SK-N-SH treated with all-trans-retinoic acid at 6 μM for 48 hours (cell line): ENCODE measurements around the gene PLA1A.
A peak's percentile ranks its signal among the peaks of the same experiment; 100 is the strongest.

Experiments
- ATAC-seq: fragments of 200-7000 bp; cut with Tn5 transposase; 3 replicates; pipeline ENCODE4 v1.9.1; 2020; ENCODE audit warnings: mild to moderate bottlenecking, moderate library complexity
- ARNTL ChIP-seq: fragments of 450-650 bp; formaldehyde crosslinking; IDR thresholded peaks from 2 replicates; pipeline ENCODE4 v1.5.0; 2020; ENCODE audit warnings: low read depth, mild to moderate bottlenecking, moderate library complexity, borderline replicate concordance
- BACH2 ChIP-seq: fragments of 250-450 bp; sonication (Bioruptor Pico); IDR thresholded peaks from 2 replicates; pipeline ENCODE4 v1.9.0; 2021; ENCODE audit warnings: mild to moderate bottlenecking, borderline replicate concordance
- CSDC2 ChIP-seq: fragments of 250-450 bp; sonication (Bioruptor Pico); IDR thresholded peaks from 2 replicates; pipeline ENCODE4 v1.5.0; 2020; ENCODE audit warnings: mild to moderate bottlenecking, moderate library complexity
- ISL1 ChIP-seq: fragments of 250-450 bp; sonication (Bioruptor Pico); IDR thresholded peaks from 2 replicates; pipeline ENCODE4 v2.1.2; 2022; ENCODE audit warnings: mild to moderate bottlenecking, moderate library complexity
- PPARA ChIP-seq: fragments of 250-450 bp; sonication (Bioruptor Pico); IDR thresholded peaks from 2 replicates; pipeline ENCODE4 v1.5.0; 2020; ENCODE audit warnings: mild to moderate bottlenecking, borderline replicate concordance
- SNAI2 ChIP-seq: fragments of 250-450 bp; sonication (Bioruptor Pico); IDR thresholded peaks from 2 replicates; pipeline ENCODE4 v1.5.0; 2020; ENCODE audit warnings: mild to moderate bottlenecking, moderate library complexity
- TCF4 ChIP-seq: fragments of 250-450 bp; sonication (Bioruptor Pico); IDR thresholded peaks from 2 replicates; pipeline ENCODE4 v1.8.0; 2021; ENCODE audit warnings: mild to moderate bottlenecking, moderate library complexity, borderline replicate concordance
- TOX ChIP-seq: fragments of 250-450 bp; sonication (Bioruptor Pico); IDR thresholded peaks from 2 replicates; pipeline ENCODE4 v1.8.0; 2021; ENCODE audit warnings: mild to moderate bottlenecking, moderate library complexity, borderline replicate concordance
- ZFP3 ChIP-seq: fragments of 250-450 bp; sonication (Bioruptor Pico); IDR thresholded peaks from 2 replicates; pipeline ENCODE4 v1.5.0; 2020; ENCODE audit warnings: mild to moderate bottlenecking, moderate library complexity
- ZNF565 ChIP-seq: fragments of 450-650 bp; formaldehyde crosslinking; conservative IDR thresholded peaks from 2 replicates; pipeline ENCODE4 v1.5.0; 2020; ENCODE audit warnings: low read depth, mild to moderate bottlenecking, moderate library complexity
- ZNF70 ChIP-seq: fragments of 450-650 bp; formaldehyde crosslinking; IDR thresholded peaks from 2 replicates; pipeline ENCODE4 v1.5.0; 2020; ENCODE audit warnings: mild to moderate bottlenecking, moderate library complexity
- ZNF8 ChIP-seq: fragments of 450-650 bp; formaldehyde crosslinking; IDR thresholded peaks from 2 replicates; pipeline ENCODE4 v1.5.0; 2020; ENCODE audit warnings: mild to moderate bottlenecking, moderate library complexity
- TF ChIP-seq, protein P1 (sequence below): fragments of 250-450 bp; sonication (Bioruptor Pico); IDR thresholded peaks from 2 replicates; pipeline ENCODE4 v1.8.0; 2020; ENCODE audit warnings: mild to moderate bottlenecking, moderate library complexity, borderline replicate concordance
- TF ChIP-seq, protein P2 (sequence below): fragments of 250-450 bp; sonication (Bioruptor Pico); IDR thresholded peaks from 2 replicates; pipeline ENCODE4 v1.5.1; 2020; ENCODE audit warnings: low read depth, mild to moderate bottlenecking, moderate library complexity
- TF ChIP-seq, protein P3 (sequence below): fragments of 250-450 bp; sonication (Bioruptor Pico); IDR thresholded peaks from 2 replicates; pipeline ENCODE4 v1.5.0; 2020; ENCODE audit warnings: mild to moderate bottlenecking, moderate library complexity
- TF ChIP-seq, protein P4 (sequence below): fragments of 250-450 bp; sonication (Bioruptor Pico); IDR thresholded peaks from 2 replicates; pipeline ENCODE4 v1.8.0; 2021; ENCODE audit warnings: low read depth, mild to moderate bottlenecking, moderate library complexity, borderline replicate concordance

Gene PLA1A

DNA sequence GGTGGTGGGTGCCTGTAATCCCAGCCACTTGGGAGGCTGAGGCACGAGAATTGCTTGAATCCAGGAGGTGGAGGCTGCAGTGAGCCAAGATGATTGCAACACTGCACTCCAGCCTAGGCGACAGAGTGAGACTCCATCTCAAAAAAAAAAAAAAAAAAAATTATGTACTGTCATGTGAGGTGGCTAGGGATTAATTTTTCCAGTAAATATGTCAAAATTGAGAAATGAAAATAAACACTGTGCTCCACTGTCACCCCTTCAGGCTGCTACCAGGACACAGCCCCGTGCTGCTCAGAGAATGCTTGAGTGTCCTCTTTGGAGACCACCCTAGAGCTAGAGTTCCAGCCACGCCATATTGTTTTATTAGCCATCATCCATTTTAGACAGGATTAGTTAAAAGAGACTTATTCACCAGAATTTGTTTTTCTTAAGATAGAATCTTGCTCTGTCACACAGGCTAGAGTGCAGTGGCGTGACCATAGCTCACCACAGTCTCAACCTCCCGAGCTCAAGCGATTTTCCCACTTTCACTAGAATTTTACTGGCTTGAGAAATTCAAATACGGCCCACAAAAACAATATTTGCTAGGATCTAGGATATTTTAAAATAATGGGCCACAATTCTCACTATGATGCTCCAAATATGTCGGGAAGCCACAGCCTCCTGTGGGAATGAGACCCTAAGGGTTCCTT, 38.9 kb upstream of the PLA1A start (continued):
- TF ChIP-seq, protein P1, sequence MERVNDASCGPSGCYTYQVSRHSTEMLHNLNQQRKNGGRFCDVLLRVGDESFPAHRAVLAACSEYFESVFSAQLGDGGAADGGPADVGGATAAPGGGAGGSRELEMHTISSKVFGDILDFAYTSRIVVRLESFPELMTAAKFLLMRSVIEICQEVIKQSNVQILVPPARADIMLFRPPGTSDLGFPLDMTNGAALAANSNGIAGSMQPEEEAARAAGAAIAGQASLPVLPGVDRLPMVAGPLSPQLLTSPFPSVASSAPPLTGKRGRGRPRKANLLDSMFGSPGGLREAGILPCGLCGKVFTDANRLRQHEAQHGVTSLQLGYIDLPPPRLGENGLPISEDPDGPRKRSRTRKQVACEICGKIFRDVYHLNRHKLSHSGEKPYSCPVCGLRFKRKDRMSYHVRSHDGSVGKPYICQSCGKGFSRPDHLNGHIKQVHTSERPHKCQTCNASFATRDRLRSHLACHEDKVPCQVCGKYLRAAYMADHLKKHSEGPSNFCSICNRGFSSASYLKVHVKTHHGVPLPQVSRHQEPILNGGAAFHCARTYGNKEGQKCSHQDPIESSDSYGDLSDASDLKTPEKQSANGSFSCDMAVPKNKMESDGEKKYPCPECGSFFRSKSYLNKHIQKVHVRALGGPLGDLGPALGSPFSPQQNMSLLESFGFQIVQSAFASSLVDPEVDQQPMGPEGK (CRISPR knock-in tag): no peak

DNA sequence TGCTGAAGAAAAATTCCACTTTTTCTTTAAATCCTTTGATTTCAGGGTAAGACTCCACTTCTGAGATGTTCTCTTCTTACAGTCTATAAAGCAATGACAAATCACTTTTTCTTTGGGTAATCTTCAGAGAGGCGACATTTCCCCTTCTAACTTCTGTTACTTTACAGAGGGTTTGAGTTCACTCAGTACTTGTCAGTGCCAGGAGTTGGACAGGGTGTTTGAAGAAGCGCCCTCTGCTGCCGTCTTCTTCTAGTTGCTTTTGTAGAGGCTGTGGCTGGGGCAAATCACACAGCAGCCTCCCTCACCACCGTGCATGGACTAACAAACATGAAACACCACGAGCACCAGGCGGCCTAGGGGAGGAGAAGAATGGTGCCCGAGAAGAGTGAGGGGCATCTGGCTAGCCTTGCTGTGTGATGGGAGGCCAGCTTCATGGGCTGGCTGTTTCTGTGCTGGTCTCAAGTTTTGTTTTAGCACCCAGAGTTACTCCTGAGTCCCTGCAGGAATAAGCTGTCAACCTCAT, 38.2 kb upstream of the PLA1A start, which contains the start of gene CD80:
Gene CD80, minus strand, starts transcription at position 174 of the 523 bp plus-strand sequence. CDS start 1,886 bp downstream, outside the sequence.
- ATAC-seq: peak; percentile 80
- TF ChIP-seq ARNTL (CRISPR knock-in tag) (no peak), ISL1 (CRISPR knock-in tag) (no peak), ZNF565 (CRISPR knock-in tag) (no peak), TOX (no peak), ZNF70 (CRISPR knock-in tag) (no peak)
- TF ChIP-seq, protein P2, sequence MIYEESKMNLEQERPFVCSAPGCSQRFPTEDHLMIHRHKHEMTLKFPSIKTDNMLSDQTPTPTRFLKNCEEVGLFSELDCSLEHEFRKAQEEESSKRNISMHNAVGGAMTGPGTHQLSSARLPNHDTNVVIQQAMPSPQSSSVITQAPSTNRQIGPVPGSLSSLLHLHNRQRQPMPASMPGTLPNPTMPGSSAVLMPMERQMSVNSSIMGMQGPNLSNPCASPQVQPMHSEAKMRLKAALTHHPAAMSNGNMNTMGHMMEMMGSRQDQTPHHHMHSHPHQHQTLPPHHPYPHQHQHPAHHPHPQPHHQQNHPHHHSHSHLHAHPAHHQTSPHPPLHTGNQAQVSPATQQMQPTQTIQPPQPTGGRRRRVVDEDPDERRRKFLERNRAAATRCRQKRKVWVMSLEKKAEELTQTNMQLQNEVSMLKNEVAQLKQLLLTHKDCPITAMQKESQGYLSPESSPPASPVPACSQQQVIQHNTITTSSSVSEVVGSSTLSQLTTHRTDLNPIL (CRISPR knock-in tag): no peak
- TF ChIP-seq, protein P3, sequence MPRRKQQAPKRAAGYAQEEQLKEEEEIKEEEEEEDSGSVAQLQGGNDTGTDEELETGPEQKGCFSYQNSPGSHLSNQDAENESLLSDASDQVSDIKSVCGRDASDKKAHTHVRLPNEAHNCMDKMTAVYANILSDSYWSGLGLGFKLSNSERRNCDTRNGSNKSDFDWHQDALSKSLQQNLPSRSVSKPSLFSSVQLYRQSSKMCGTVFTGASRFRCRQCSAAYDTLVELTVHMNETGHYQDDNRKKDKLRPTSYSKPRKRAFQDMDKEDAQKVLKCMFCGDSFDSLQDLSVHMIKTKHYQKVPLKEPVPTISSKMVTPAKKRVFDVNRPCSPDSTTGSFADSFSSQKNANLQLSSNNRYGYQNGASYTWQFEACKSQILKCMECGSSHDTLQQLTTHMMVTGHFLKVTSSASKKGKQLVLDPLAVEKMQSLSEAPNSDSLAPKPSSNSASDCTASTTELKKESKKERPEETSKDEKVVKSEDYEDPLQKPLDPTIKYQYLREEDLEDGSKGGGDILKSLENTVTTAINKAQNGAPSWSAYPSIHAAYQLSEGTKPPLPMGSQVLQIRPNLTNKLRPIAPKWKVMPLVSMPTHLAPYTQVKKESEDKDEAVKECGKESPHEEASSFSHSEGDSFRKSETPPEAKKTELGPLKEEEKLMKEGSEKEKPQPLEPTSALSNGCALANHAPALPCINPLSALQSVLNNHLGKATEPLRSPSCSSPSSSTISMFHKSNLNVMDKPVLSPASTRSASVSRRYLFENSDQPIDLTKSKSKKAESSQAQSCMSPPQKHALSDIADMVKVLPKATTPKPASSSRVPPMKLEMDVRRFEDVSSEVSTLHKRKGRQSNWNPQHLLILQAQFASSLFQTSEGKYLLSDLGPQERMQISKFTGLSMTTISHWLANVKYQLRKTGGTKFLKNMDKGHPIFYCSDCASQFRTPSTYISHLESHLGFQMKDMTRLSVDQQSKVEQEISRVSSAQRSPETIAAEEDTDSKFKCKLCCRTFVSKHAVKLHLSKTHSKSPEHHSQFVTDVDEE (CRISPR knock-in tag): no peak
- TF ChIP-seq, all 23 proteins: peak for 0

DNA sequence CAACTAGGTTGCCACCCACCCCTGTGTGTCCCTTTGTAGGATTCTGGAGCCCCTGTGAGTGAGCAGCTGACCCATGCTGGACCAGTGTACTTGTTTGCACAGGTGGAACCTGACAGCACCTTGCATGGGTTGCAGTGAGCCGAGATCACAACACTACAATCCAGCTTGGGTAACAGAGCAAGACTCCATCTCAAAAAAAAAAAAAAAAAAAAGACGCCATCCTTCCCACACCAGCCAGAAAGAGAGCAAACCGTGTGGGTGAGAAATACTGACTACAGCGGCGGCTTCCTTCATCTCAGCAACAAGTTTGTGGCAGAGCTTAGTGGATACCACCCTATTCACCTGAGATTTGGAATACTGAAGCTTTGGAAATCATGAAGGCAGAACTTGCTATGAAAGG, 37.5 kb upstream of the PLA1A start:
- TF ChIP-seq, protein P3 (CRISPR knock-in tag): no peak
- no peak for TF ChIP-seq TCF4 (CRISPR knock-in tag)
- ATAC-seq: no peak

DNA sequence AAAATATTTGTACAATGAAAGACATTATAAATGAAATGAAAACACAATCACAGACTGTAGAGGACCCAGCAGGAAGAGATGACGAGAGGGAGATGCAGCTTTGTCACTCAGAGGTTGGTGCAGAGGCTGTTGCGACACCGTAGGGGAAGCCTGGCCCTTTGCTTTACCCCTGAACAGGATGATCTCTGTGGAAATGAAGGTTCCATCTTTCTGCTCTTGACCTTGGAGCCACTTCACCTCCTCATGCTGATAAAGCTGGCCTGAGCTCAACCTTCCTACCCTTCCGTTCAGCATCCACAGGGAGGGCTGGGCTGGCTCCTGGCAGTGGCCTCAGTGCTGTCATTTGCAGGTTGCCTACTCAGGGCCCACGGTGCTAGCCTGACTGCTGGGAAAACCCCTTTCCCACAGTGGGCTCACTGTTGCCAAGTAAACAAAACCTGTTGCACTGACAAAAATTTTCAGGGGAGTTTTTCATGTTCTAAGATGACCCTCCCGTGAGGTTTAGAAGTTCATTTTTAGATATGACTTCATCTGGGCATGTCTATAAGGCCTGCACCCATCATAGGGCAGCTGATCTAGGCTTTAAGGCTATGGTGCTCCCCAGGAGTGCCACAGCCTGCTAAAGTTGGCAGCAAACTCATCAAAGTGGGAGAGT, 35.3 kb upstream of the PLA1A start:
- no peak for ATAC-seq
- TF ChIP-seq ZNF70 (CRISPR knock-in tag): no peak
- TF ChIP-seq BACH2: no peak
- TF ChIP-seq SNAI2 (CRISPR knock-in tag): no peak
- no peak for TF ChIP-seq TCF4 (CRISPR knock-in tag)
- no peak for TF ChIP-seq ZFP3 (CRISPR knock-in tag)
- no peak for TF ChIP-seq PPARA (CRISPR knock-in tag)
- TF ChIP-seq ARNTL (CRISPR knock-in tag): no peak
- no peak for TF ChIP-seq CSDC2 (CRISPR knock-in tag)
- no peak for TF ChIP-seq ZNF8 (CRISPR knock-in tag)
- TF ChIP-seq, protein P4, sequence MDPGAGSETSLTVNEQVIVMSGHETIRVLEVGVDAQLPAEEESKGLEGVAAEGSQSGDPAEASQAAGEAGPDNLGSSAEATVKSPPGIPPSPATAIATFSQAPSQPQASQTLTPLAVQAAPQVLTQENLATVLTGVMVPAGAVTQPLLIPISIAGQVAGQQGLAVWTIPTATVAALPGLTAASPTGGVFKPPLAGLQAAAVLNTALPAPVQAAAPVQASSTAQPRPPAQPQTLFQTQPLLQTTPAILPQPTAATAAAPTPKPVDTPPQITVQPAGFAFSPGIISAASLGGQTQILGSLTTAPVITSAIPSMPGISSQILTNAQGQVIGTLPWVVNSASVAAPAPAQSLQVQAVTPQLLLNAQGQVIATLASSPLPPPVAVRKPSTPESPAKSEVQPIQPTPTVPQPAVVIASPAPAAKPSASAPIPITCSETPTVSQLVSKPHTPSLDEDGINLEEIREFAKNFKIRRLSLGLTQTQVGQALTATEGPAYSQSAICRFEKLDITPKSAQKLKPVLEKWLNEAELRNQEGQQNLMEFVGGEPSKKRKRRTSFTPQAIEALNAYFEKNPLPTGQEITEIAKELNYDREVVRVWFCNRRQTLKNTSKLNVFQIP (CRISPR knock-in tag): no peak
